ENCODE measurements around the gene ANKRD49.

The ANKRD49 gene, protein sequence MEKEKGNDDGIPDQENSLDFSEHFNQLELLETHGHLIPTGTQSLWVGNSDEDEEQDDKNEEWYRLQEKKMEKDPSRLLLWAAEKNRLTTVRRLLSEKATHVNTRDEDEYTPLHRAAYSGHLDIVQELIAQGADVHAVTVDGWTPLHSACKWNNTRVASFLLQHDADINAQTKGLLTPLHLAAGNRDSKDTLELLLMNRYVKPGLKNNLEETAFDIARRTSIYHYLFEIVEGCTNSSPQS

DNA sequence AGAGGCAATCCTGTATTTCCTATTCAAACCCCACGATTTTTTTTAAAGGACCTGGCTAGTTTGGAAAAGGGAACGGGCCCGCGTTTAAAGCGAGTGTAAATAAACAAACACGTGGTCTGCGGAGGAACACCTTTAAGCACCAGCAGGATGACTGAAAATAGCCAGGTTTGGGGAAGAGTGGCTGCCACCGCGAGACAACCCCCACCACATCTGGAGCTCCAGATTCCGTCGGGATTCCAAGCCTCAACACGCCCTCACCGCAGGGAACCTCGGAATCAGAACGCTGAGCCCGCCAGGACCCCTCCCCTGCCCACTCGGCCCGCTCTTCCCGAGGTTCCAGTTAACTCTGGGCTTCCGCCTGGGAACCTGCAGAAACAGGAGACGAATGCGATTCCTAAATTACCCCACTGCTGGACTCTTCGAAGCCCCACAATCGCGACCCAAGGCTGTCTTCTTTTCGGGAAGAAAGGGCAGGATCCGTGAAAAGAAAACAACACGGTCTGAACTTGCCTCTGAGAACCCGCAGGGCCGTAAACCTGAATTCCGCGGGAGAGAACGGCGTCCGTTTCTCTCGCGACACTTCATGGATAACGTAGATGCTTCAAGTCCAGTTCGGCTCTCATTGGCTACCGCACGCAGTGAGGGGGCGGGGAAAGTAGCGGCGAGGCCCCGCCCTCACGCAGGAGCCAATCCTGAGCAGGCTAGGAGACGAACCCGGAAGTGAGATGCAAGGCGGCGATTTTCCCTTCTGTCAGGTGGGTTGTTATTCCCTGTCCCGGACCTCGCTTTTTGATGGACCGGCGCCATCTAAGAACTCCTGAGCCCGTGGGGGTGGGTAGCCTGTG is at the start of gene ANKRD49, which contains the start of gene MRE11:
TSS of gene ANKRD49 (plus strand) at position 704 of the 845 bp plus-strand sequence. CDS start 2,710 bp downstream, outside the sequence.
TSS of gene MRE11 (minus strand) at position 564 of the 845 bp plus-strand sequence. CDS start 1,043 bp downstream, outside the sequence.
- ATAC-seq (ENCODE audit: low read depth) (peak; percentile 98), DNase-seq (ENCODE audit: low spot score) (peak; percentile 93)
- Histone ChIP-seq H3K4me1 (ENCODE audit: insufficient read depth, poor library complexity, severe bottlenecking) (peaks cover 16% of the 10 kb centered on the region), H3K36me3 (ENCODE audit: low read depth) (peaks cover 50% of the 10 kb centered on the region), H3K27ac (ENCODE audit: poor library complexity, severe bottlenecking) (peak within 1 kb of the TSS; percentile 72), H3K9me3 (ENCODE audit: severe bottlenecking) (no peaks in the 10 kb centered on the region), H3K27me3 (ENCODE audit: insufficient read depth, poor library complexity, severe bottlenecking) (no peaks in the 10 kb centered on the region), H3K4me3 (ENCODE audit: severe bottlenecking) (peak within 1 kb of the TSS; percentile 89)
- TF ChIP-seq, protein P1, sequence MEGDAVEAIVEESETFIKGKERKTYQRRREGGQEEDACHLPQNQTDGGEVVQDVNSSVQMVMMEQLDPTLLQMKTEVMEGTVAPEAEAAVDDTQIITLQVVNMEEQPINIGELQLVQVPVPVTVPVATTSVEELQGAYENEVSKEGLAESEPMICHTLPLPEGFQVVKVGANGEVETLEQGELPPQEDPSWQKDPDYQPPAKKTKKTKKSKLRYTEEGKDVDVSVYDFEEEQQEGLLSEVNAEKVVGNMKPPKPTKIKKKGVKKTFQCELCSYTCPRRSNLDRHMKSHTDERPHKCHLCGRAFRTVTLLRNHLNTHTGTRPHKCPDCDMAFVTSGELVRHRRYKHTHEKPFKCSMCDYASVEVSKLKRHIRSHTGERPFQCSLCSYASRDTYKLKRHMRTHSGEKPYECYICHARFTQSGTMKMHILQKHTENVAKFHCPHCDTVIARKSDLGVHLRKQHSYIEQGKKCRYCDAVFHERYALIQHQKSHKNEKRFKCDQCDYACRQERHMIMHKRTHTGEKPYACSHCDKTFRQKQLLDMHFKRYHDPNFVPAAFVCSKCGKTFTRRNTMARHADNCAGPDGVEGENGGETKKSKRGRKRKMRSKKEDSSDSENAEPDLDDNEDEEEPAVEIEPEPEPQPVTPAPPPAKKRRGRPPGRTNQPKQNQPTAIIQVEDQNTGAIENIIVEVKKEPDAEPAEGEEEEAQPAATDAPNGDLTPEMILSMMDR (IDR thresholded peaks at IDR 0.05; ENCODE audit: poor library complexity, severe bottlenecking), result no peak

DNA sequence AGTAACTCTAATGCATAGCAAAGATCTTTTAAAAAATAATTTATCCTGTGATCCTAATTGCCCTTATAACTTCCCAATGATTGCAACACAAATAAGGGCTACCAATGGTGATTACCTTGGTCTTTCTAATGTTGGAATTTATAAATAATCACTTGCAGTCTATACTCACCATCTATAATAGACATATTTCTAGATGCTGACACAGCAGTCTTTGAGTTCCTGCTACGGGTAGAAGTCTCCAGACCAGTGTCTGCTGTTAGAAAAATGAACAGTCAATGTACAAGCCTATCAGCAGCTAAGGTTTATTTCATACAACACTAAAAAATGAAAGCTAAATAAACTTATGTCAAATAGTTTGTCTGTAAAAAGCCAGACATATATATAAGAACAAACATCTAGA is 48.1 kb upstream of the ANKRD49 start:
- peaks cover 17% of the 10 kb centered on the region for H3K4me1 ChIP-seq (ENCODE audit: insufficient read depth, poor library complexity, severe bottlenecking)
- no peak overlapping the region for H3K4me3 ChIP-seq (ENCODE audit: severe bottlenecking)
- no peak overlapping the region for H3K27ac ChIP-seq (ENCODE audit: poor library complexity, severe bottlenecking)
- TF ChIP-seq, protein P1 (IDR thresholded peaks at IDR 0.05; ENCODE audit: poor library complexity, severe bottlenecking), result no peak
- no peak for DNase-seq (ENCODE audit: low spot score)
- no peak for ATAC-seq (ENCODE audit: low read depth)
- H3K9me3 ChIP-seq (ENCODE audit: severe bottlenecking), result no peaks in the 10 kb centered on the region
- peaks cover 42% of the 10 kb centered on the region for H3K36me3 ChIP-seq (ENCODE audit: low read depth)
- H3K27me3 ChIP-seq (ENCODE audit: insufficient read depth, poor library complexity, severe bottlenecking), result no peaks in the 10 kb centered on the region

DNA sequence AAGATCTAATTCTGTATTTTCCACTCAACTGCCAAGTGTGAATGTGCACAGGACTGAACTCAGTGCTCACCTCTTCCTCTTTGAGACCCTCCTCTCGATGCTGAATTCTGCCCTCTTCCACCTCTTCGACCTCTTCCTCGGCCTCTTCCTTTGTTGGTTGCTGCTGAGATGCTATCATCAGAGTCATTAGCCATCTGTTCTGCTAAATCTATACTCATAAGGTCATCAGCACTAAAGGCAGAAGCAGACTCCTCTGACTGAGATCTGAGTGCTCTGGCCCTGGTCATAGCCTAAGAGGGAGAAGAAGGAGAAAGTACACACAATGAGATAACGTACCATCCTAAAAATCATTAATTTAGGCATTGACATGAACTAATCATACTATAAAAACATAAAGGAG is 46.6 kb upstream of the ANKRD49 start:
- Histone ChIP-seq H3K4me1 (ENCODE audit: insufficient read depth, poor library complexity, severe bottlenecking) (peaks cover 18% of the 10 kb centered on the region), H3K36me3 (ENCODE audit: low read depth) (peaks cover 42% of the 10 kb centered on the region), H3K9me3 (ENCODE audit: severe bottlenecking) (no peaks in the 10 kb centered on the region), H3K27ac (ENCODE audit: poor library complexity, severe bottlenecking) (no peak overlapping the region), H3K4me3 (ENCODE audit: severe bottlenecking) (no peak overlapping the region), H3K27me3 (ENCODE audit: insufficient read depth, poor library complexity, severe bottlenecking) (no peaks in the 10 kb centered on the region)
- no peak for ATAC-seq (ENCODE audit: low read depth)
- no peak for DNase-seq (ENCODE audit: low spot score)
- TF ChIP-seq, protein P1 (IDR thresholded peaks at IDR 0.05; ENCODE audit: poor library complexity, severe bottlenecking), result no peak

DNA sequence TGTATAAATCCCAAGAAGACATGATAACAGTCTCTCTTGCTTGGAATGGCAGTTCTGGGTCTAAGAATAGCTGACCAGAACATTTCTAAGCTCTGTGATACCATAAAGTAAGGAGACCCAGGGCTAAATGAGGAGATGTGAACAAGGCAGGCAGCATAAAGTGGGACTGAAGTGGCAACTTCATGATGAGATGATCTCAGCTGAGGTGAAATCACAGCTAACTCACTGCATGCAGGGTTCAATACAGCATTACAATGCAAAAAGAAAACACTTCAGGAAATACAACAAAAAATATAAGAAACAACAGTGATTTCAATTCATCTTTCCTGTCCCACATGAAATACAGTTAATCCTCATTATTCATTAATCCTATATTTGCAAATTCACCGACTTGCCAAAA is 44.8 kb upstream of the ANKRD49 start:
- ATAC-seq (ENCODE audit: low read depth), result no peak
- H3K36me3 ChIP-seq (ENCODE audit: low read depth), result peaks cover 31% of the 10 kb centered on the region

More for the DNA sequence above, 44.8 kb upstream of the ANKRD49 start:
- H3K27me3 ChIP-seq (ENCODE audit: insufficient read depth, poor library complexity, severe bottlenecking), result no peaks in the 10 kb centered on the region
- peak overlapping the region; percentile 10 for H3K27ac ChIP-seq (ENCODE audit: poor library complexity, severe bottlenecking)
- no peak for DNase-seq (ENCODE audit: low spot score)
- H3K9me3 ChIP-seq (ENCODE audit: severe bottlenecking), result no peaks in the 10 kb centered on the region
- TF ChIP-seq, protein P1 (IDR thresholded peaks at IDR 0.05; ENCODE audit: poor library complexity, severe bottlenecking), result no peak
- no peak overlapping the region for H3K4me3 ChIP-seq (ENCODE audit: severe bottlenecking)
- peaks cover 18% of the 10 kb centered on the region for H3K4me1 ChIP-seq (ENCODE audit: insufficient read depth, poor library complexity, severe bottlenecking)

All from RWPE2 (cell line).